Measurements from ENCODE around the gene BST2.

Gene BST2

GRCh38 chr19:17398902-17399527 is 6.4 kb downstream of the BST2 start:
- no peak overlapping the region for H3K4me3 ChIP-seq (replicated peaks; ENCODE audit: low read depth, low read length)
- H3K36me3 ChIP-seq (ENCODE audit: control insufficient read depth, insufficient read depth, low read length): peaks cover 29% of the 10 kb centered on the region
- H3K27me3 ChIP-seq (replicated peaks; ENCODE audit: control insufficient read depth, insufficient read depth, low read length): no peaks in the 10 kb centered on the region
- TF ChIP-seq CTCF (IDR thresholded peaks at IDR 0.05; ENCODE audit: insufficient read depth, low read length, poor library complexity, severe bottlenecking): no peak
- no peak for DNase-seq (ENCODE audit: extremely low read depth, insufficient read length)

- no peak overlapping the region for H3K4me3 ChIP-seq (replicated peaks; ENCODE audit: low read depth, low read length)
- peak; percentile 80 for TF ChIP-seq CTCF (IDR thresholded peaks at IDR 0.05; ENCODE audit: insufficient read depth, low read length, poor library complexity, severe bottlenecking)
- peak; percentile 71 for DNase-seq (ENCODE audit: extremely low read depth, insufficient read length)
- peaks cover 11% of the 10 kb centered on the region for H3K36me3 ChIP-seq (ENCODE audit: control insufficient read depth, insufficient read depth, low read length)
- H3K27me3 ChIP-seq (replicated peaks; ENCODE audit: control insufficient read depth, insufficient read depth, low read length): no peaks in the 10 kb centered on the region
These were observed 10.5 kb downstream of the BST2 start for GRCh38 chr19:17394891-17395415.

GRCh38 chr19:17393914-17394313 is 11.5 kb downstream of the BST2 start, which contains the start of gene CCDC194:
Gene CCDC194, minus strand, starts transcription at chr19:17394196. Its CDS starts 38 bp downstream, at chr19:17394158.
- no peak within 1 kb of the TSS for H3K4me3 ChIP-seq (replicated peaks; ENCODE audit: low read depth, low read length)
- TF ChIP-seq CTCF (IDR thresholded peaks at IDR 0.05; ENCODE audit: insufficient read depth, low read length, poor library complexity, severe bottlenecking): no peak
- no peak for DNase-seq (ENCODE audit: extremely low read depth, insufficient read length)
- H3K36me3 ChIP-seq (ENCODE audit: control insufficient read depth, insufficient read depth, low read length): peaks cover 6% of the 10 kb centered on the region
- no peaks in the 10 kb centered on the region for H3K27me3 ChIP-seq (replicated peaks; ENCODE audit: control insufficient read depth, insufficient read depth, low read length)

GRCh38 chr19:17393002-17393401 is 12.4 kb downstream of the BST2 start:
- TF ChIP-seq CTCF (IDR thresholded peaks at IDR 0.05; ENCODE audit: insufficient read depth, low read length, poor library complexity, severe bottlenecking): no peak
- H3K36me3 ChIP-seq (ENCODE audit: control insufficient read depth, insufficient read depth, low read length): peaks cover 4% of the 10 kb centered on the region
- DNase-seq (ENCODE audit: extremely low read depth, insufficient read length): no peak

GRCh38 chr19:17391371-17392151 is 13.9 kb downstream of the BST2 start:
- no peaks in the 10 kb centered on the region for H3K36me3 ChIP-seq (ENCODE audit: control insufficient read depth, insufficient read depth, low read length)
- DNase-seq (ENCODE audit: extremely low read depth, insufficient read length): no peak
- H3K4me3 ChIP-seq (replicated peaks; ENCODE audit: low read depth, low read length): peak overlapping the region; percentile 28; the same call in 1 of the 2 replicates
- H3K27me3 ChIP-seq (replicated peaks; ENCODE audit: control insufficient read depth, insufficient read depth, low read length): no peaks in the 10 kb centered on the region
- TF ChIP-seq CTCF (IDR thresholded peaks at IDR 0.05; ENCODE audit: insufficient read depth, low read length, poor library complexity, severe bottlenecking): no peak

More at GRCh38 chr19:17393002-17393401, 12.4 kb downstream of the BST2 start:
- no peaks in the 10 kb centered on the region for H3K27me3 ChIP-seq (replicated peaks; ENCODE audit: control insufficient read depth, insufficient read depth, low read length)
- H3K4me3 ChIP-seq (replicated peaks; ENCODE audit: low read depth, low read length): no peak overlapping the region

All from GM06990 (cell line).